H1 (cell line): ENCODE measurements around the gene MED6. TPM values are rescaled to one million over a fixed set of nuclear protein-coding genes. Genes with fewer than 3 reads are reported as not detected.

Source experiments
- BCL11A ChIP-seq, 2 experiments: IDR thresholded peaks; one replicate each; pipeline ENCODE4 v1.6.1; 2011; ENCODE audit warnings: low read depth in 2 of 2, low read length in 2 of 2, mild to moderate bottlenecking in 2 of 2
- CBX5 ChIP-seq: fragments of 300-800, 300-1000 bp; sonication (generic); IDR thresholded peaks from 2 replicates; pipeline ENCODE4 v1.7.1; 2016; ENCODE audit warnings: antibody characterized with exemption, low read length, low read depth
- CREB1 ChIP-seq: IDR thresholded peaks from 2 replicates; pipeline ENCODE4 v1.6.1; 2012; ENCODE audit warnings: inconsistent platforms
- RFX5 ChIP-seq: IDR thresholded peaks from 2 replicates; pipeline ENCODE4 v1.6.1; 2011; ENCODE audit warnings: low read depth, low read length, improper control_type of control experiment, borderline replicate concordance
- polyA plus RNA-seq, 7 experiments: library from polyadenylated mRNA; depleted of rRNA in 3 of 7; stranded (reverse) in 5 of 7; unstranded in 2 of 7; fragments of >200 nt in 5 of 7; fragments of 200-250 nt in 2 of 7; gene quantifications; 1 replicate in 5 of 7; 2 replicates in 1 of 7; 4 replicates in 1 of 7; pipeline versions ENCODE4 v1.2.1 to v1.2.3, GENCODE V29; 2011 to 2013; ENCODE audit warnings: missing spikeins in 2 of 7, mixed read lengths in 2 of 7
- total RNA-seq: library from RNA; stranded (reverse); fragmentation: NEBNext Ultra II Directional; extraction: Animal tissue kit (Norgen Biotek cat#: 25700); gene quantifications from 2 replicates; pipeline ENCODE4 v1.2.1, GENCODE V29; 2021
- TF ChIP-seq, protein P1 (sequence below): IDR thresholded peaks from 2 replicates; pipeline ENCODE4 v1.6.1; 2012; ENCODE audit warnings: inconsistent platforms

The MED6 gene
- total and polyA plus RNA-seq, 2 of the 8 experiments (the other 6 are each of a cell fraction or from before 2014, with no cell fraction given) = 33.1 to 39.7 TPM

DNA sequence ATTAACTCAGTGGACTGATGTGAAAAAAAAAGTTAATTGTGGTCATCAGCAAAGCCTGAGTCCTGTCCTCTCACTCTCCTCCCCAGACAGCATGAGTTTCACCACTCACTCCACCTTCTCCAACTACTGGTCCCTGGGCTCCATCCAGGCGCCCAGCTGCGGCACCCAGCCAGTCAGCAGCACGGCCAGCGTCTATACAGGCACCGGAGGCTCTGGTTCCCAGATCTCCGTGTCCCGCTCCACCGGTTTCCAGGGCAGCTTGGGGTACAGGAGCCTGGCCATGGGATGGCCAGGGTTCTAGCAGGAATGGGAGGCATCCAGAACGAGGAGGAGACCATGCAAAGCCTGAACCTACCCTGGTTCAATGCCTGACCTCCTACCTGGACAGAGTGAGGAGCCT lies 6.0 kb downstream of the MED6 start (continued):
- no peak for TF ChIP-seq CBX5
- TF ChIP-seq CREB1 = no peak
- TF ChIP-seq BCL11A (IDR thresholded peaks at IDR 0.05; ENCODE audit: low read depth in 2 of 2, low read length in 2 of 2) = no peak
- TF ChIP-seq, protein P1, sequence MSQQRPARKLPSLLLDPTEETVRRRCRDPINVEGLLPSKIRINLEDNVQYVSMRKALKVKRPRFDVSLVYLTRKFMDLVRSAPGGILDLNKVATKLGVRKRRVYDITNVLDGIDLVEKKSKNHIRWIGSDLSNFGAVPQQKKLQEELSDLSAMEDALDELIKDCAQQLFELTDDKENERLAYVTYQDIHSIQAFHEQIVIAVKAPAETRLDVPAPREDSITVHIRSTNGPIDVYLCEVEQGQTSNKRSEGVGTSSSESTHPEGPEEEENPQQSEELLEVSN = no peak
- no peak for TF ChIP-seq RFX5
